ENCODE data around the gene LCN15.

- TF ChIP-seq, protein P1, sequence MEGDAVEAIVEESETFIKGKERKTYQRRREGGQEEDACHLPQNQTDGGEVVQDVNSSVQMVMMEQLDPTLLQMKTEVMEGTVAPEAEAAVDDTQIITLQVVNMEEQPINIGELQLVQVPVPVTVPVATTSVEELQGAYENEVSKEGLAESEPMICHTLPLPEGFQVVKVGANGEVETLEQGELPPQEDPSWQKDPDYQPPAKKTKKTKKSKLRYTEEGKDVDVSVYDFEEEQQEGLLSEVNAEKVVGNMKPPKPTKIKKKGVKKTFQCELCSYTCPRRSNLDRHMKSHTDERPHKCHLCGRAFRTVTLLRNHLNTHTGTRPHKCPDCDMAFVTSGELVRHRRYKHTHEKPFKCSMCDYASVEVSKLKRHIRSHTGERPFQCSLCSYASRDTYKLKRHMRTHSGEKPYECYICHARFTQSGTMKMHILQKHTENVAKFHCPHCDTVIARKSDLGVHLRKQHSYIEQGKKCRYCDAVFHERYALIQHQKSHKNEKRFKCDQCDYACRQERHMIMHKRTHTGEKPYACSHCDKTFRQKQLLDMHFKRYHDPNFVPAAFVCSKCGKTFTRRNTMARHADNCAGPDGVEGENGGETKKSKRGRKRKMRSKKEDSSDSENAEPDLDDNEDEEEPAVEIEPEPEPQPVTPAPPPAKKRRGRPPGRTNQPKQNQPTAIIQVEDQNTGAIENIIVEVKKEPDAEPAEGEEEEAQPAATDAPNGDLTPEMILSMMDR (IDR thresholded peaks at IDR 0.05; ENCODE audit: low read depth, low read length), result no peak
- TF ChIP-seq EZH2phosphoT487 (IDR thresholded peaks at IDR 0.05; ENCODE audit: low read depth), result no peak
Measured at GRCh38 chr9:136803551-136804508, 39.5 kb upstream of the LCN15 start.

Measured in OCI-LY3 (cell line).